C4-2B (cell line): ENCODE data around the gene HOXD12.
A peak's percentile ranks its signal among the peaks of the same experiment; 100 is the strongest.

Experiments used
- ZFX ChIP-seq: fragments of 450-650 bp; IDR thresholded peaks from 2 replicates; pipeline ENCODE4 v1.6.1; 2017
- TF ChIP-seq, protein P1 (sequence below): fragments of 450-650 bp; conservative IDR thresholded peaks from 2 replicates; pipeline ENCODE4 v1.5.1; 2017; ENCODE audit warnings: mild to moderate bottlenecking

DNA sequence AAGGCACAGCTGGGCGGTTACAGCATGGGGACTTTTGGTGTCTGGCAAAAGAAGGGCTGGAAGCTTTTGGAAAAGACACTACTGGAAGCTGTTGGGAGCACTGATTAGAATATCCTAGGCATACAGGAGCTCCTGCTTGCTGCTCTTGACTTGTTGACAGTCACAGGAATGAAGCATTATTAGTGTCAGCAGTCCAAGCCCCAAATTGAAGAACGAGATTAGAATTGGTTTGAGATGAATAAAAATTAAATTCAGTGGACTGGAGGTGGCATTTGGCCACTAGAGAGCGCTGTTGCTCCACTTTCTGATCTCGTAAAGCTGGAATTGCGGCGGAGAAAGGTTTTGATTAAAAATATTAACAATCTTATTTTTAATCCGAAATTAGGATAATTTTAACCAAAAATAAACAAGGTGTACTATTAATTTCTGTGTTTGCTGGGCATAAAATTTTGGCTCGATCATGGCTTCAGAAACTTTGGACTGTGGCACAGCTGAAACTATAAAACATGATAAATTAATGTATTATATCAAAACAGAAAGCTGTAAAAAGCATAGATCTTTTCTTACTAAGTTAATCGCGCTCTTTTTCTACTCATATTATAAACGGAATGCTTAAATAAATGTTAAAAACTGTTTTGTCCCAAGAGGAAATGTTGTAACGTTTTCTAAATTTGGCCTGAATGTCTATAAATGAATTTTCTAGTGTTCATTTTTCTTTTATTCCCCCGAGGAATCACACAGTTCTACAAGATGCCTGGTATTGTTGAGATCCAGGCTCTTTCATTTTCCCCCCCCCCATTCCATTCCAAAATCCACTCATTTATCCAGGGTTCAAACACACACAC, 27.6 kb downstream of the HOXD12 start:
- TF ChIP-seq, protein P1, sequence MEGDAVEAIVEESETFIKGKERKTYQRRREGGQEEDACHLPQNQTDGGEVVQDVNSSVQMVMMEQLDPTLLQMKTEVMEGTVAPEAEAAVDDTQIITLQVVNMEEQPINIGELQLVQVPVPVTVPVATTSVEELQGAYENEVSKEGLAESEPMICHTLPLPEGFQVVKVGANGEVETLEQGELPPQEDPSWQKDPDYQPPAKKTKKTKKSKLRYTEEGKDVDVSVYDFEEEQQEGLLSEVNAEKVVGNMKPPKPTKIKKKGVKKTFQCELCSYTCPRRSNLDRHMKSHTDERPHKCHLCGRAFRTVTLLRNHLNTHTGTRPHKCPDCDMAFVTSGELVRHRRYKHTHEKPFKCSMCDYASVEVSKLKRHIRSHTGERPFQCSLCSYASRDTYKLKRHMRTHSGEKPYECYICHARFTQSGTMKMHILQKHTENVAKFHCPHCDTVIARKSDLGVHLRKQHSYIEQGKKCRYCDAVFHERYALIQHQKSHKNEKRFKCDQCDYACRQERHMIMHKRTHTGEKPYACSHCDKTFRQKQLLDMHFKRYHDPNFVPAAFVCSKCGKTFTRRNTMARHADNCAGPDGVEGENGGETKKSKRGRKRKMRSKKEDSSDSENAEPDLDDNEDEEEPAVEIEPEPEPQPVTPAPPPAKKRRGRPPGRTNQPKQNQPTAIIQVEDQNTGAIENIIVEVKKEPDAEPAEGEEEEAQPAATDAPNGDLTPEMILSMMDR, result peak; percentile 87
- TF ChIP-seq ZFX, result no peak
